SHP77 treated with DMSO at 0.1 percent for 48 hours (cell line): ENCODE results near the gene CSH1.
"Not testable (repeated sequence)": the region's sequence is repeated elsewhere in the genome, so short reads cannot be mapped to it uniquely, and the experiment has no call there.

Source experiments
- DNase-seq: peaks from one replicate; lab custom pipeline; 2025; lab: John Stamatoyannopoulos, UW

The CSH1 gene

DNA sequence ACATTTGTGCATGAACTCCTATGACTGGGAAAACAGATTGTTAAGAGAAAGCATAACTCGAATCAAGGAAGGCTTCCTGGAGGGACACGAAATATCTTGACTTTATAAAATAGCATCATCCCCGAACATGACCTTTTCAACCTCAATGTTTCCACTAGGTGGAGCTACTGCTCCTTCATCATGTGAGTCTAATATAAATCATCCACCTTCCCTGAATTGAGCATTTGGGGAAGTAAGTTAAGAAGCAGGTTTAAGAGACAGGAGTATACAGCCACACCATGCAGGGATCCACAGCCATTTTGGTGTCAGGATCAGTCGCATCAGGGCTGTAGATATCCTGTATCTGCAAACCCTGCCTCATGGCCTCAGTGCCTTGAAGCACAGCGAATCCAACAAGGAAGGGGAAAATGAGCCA is 7.4 kb upstream of the CSH1 start:
- not testable (repeated sequence) for DNase-seq

DNA sequence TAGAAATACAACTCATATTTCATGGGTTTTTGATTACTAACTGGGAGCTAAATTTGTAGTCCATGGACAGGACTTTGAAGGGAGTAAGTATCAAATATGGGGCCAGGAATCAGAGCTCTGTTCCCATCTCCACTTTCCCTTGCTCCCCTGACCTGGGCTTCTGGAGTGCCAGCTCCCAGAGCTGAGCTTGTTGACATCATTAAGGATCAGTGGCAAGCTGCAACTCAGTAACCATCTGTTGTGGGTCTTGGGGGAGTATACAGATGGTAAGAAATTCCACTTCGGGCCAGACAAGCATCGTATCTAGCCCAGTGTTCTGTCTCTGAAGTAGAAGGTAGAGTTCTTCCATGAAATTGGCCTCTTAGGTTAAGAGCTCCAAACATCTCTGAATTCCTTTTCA is 5.6 kb upstream of the CSH1 start:
- not testable (repeated sequence) for DNase-seq

DNA sequence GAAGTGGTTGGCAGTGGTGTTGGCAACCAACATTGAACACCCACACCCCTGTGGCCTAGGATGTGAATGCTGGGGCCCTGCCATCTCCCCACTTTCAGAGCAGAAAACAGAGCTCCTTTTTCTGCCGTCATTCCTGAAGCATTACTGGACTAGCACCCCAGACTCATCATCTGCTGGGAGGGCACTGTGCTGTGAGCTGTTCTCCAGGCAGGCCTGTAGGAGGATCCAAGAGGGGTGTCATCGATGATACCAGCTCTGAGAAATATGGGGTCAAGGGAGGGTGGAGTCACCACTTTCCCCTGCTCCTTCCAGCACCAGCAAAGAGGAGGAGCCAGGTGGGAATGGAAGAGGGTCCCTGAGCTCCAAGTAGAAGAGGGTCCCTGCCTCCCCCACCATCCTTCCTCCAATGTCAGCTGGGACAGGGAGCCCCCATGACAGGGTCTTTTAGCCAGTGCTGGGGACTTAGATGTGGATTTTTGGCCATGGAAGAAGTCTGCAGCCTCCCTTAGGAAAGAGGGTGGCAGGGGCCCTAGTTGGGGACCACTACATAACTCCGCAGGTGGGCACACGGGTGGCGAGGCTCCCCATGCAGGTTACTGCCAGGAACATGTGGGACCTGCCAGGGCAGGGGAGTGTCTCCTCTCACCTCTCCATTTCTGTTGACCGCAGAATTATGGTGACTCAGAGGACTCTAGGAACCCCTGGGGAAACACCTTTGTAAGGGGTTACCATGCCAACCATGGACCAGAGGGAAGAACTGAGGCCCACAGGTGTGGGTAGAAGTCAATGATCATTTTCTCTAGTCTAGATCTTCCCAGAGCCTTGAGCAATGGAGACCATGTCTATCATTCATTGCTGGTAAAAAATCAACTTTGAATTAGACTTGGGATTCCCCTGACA is 2.8 kb upstream of the CSH1 start:
- not testable (repeated sequence) for DNase-seq

DNA sequence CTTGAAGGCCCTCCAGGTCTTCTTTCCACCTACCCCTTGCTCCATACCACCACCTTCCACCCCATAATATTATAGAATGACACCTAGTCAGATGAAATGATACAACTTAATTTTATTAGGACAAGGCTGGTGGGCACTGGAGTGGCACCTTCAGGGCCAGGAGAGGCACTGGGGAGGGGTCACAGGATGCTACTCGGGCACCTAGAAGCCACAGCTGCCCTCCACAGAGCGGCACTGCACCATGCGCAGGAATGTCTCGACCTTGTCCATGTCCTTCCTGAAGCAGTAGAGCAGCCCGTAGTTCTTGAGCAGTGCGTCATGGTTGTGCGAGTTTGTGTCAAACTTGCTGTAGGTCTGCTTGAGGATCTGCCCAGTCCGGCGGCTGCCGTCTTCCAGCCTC is 1.6 kb downstream of the CSH1 start:
- DNase-seq, result not testable (repeated sequence)

DNA sequence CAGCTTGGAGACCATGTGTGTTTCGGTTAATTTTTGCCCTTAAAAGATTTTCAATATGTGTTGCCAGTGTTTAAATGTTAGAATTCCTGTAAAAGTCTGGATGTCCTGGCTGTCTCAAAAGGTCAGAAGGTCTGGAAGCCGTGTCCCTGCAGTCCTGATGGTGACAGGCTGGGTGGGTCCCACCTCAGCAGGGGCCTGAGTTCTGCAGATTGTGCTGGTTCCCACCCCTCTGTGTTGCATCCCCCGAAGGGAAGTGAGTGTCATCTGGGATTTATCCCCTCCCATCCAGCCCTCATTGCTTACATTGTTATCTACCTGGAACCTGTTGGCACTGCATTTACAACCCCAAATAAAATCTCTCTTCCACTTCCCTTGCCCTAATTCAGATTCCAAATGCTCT is 2.4 kb downstream of the CSH1 start:
- DNase-seq, result not testable (repeated sequence)

DNA sequence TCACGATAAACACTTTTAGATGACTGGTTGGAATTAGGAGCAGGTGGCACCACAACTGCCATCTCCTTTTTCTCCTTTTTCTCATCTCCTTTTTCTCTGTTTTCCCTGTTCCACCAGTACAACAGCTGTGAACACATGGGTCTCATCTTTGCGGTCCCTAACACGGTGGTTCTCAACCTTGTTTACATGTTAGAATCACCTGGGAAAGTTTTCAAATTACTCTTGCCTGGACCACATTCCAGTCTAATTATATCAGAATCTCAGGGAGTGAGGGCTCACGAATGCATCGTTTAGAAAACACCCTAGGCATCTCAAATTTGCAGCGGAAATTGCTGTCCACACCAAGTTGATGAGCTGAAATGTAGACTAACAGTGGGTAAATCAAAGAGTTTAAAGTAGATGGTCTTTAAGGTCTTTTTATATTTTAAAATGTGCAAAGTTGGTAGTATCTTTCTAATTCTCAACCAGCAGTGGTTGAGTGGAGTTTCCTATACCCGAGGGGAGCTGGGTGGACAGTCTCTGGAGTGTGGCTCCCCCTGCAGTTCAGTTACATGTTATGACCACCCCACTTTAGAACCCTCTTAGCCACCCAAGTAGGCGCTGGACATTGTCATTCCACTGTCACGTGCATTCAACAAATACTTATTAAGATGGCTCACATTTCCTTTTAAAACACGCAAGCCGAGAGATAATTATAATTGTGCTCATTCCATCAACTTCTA is 3.9 kb downstream of the CSH1 start:
- DNase-seq, result not testable (repeated sequence)

DNA sequence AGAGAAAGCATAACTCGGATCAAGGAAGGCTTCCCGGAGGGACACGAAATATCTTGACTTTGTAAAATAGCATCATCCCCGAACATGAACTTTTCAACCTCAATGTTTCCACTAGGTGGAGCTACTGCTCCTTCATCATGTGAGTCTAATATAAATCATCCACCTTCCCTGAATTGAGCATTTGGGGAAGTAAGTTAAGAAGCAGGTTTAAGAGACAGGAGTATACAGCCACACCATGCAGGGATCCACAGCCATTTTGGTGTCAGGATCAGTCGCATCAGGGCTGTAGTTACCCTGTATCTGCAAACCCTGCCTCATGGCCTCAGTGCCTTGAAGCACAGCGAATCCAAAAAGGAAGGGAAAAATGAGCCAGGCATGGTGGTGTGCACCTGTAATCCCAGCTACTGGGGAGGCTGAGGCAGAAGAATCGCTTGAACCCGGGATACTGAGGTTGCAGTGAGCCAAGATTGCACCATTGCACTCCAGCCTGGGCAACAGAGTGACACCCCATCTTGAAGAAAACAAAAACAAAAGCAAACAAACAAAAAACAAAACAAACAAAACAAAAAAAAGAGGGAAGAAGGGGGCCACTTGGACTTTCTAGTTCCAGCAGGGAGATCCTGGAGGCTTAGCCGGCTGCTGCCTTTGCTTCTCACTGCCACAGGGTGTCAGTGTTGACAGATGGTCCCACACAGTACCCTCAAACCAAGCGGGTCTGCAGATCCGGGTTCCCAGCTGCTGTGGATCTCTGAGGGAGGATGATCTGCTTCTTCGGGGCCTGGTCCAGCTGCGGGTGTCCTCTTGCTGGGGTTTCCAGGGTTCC is 7.1 kb downstream of the CSH1 start:
- not testable (repeated sequence) for DNase-seq

DNA sequence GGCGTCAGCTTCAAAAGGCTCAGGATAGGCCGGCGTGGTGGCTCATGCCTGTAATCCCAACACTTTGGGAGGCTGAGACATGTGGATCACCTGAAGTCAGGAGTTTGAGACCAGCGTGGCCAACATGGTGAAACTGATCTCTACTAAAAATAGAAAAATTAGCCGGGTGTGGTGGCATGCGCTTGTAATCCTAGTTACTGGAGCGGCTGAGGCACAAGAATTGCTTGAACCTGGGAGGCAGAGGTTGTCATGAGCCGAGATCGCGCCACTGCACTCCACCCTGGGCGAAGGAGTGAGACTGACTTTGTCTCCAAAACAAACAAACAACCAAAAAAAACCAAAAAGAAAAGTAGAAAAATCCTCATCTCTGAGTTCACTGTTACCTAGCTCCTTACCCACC is 11.3 kb downstream of the CSH1 start:
- not testable (repeated sequence) for DNase-seq

DNA sequence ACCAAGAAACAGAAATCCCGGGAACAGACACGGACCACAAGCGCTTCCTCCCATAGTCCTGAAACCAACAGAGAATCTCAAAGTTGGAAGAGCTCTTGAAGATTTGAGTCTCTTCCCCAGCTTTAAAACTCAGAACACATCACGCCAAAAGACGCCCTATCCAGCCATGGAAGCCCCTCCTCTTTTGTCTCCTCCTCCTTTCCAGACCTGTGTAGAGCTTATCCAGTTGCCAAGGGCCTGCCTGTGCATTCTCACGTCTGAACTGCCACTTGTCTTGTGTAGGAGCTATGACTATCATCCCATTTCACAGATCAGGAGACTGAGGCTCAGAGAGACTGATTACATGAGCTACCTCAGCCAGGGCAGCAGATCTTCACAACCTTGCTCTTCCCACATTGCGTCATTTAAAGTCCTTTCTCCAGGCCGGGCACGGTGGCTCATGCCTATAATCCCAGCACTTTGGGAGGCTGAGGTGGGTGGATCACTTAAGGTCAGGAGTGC is 13.7 kb downstream of the CSH1 start:
- DNase-seq, result not testable (repeated sequence)

DNA sequence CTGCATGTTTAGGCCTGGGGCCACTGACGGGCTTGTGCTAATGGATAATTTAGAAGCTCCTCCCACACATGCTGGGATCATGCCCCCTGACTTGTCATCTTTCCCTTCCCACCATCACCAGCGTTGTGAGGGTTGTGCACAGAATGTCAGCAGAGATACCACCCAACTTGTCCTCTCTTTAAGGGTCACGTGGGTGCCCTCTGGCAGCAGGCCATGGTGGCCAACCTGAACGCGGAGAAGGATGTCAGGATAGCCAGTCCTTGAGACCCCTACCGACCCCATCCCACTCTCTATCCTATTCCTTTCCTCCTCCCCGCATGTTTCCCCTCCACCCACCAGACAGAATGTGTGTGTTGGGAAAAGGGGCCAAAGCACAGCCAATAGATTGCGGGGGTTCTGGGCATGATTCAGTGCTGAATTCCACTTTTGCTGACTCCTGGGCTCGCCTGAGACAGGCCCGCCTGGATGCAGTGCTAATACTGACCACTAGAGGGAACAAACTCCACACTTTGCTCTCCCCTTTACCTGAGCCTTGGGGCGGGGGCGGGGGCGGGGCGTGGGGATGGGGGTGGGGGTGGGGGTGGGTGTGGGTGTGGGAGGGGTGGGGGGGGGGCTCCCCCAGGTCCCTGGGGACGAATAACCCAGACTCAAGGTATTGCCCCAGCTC is 14.3 kb downstream of the CSH1 start, which contains the start of gene GH2:
TSS of gene GH2 (minus strand) at position 10 of the 667 bp plus-strand sequence. CDS start 143 bp downstream, outside the sequence.
- DNase-seq, result peak; percentile 15

DNA sequence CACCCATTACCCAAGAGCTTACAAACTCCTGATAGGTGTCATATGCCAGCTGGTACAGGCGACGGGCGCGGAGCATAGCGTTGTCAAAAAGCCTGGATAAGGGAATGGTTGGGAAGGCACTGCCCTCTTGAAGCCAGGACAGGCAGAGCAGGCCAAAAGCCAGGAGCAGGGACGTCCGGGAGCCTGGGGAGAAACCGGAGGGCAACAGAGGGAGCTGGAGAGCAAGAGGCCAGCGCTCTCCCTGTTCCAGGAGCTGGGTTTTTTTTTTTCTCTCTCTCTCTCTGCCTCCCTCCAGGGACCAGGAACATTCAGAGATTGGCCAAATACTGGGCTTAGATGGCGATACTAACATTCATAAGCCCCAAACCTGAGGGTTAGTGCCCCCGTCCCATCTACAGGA is 15.0 kb downstream of the CSH1 start:
- not testable (repeated sequence) for DNase-seq

DNA sequence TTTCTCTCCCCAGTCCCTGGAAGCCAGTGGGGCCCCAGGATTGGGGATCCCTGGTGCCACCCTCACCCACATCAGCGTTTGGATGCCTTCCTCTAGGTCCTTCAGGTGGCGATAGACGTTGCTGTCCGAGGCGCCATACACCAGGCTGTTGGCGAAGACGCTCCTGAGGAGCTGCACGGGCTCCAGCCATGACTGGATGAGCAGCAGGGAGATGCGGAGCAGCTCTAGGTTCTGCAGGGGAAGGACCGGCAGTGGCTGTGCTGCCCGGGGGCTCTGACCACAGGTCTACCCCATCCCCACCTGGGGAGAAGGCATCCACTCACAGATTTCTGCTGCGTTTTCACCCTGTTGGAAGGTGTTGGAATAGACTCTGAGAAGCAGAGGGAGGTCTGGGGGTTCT is 15.7 kb downstream of the CSH1 start:
- no peak for DNase-seq

DNA sequence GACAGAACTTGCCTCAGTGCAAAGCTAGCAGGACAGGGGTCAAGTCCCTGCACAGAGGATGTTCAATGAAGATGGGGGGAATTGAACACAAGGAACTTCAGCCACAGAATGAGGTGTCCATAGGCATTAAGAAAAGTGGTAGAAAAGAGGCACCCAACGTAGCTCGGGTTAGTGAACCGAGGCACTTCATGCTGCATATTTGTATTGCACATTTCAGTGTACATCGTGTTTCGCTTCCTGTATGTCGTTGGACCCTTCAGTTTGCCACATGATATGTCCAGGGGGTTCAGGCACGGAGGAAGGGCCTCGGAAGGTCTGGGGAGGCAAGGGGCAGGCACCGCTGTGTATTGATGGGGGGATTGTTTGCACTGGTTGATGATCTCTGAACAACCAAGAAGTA is 18.0 kb downstream of the CSH1 start:
- DNase-seq, result not testable (repeated sequence)

DNA sequence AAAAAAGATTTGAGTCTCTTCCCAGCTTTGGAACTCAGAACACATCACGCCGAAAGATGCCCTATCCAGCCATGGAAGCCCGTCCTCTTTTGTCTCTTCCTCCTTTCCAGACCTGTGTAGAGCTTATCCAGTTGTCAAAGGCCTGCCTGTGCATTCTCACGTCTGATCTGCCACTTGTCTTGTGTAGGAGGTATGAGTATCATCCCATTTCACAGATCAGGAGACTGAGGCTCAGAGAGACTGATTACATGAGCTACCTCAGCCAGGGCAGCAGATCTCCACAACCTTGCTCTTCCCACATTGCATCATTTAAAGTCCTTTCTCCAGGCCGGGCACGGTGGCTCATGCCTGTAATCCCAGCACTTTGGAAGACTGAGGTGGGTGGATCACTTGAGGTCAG is 21.7 kb downstream of the CSH1 start:
- not testable (repeated sequence) for DNase-seq

DNA sequence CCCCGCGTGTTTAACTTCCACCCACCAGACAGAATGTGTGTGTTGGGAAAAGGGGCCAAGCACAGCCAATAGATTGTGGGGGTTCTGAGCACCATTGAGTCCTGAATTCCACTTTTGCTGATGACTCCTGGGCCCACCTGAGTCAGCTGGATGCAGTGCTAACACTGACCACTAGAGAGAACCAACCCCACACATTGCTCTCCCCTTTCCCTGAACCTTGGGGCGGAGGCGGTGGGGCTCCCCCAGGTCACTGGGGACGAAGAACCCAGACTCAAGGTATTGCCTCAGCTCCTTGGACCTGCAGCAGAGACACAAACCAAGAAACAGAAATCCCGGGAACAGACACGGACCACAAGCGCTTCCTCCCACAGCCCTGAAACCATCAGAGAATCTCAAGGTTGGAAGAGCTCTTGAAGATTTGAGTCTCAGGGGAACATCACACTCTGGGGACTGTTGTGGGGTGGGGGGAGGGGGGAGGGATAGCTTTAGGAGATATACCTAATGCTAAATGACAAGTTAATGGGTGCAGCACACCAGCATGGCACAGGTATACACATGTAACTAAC is 22.2 kb downstream of the CSH1 start:
- not testable (repeated sequence) for DNase-seq

DNA sequence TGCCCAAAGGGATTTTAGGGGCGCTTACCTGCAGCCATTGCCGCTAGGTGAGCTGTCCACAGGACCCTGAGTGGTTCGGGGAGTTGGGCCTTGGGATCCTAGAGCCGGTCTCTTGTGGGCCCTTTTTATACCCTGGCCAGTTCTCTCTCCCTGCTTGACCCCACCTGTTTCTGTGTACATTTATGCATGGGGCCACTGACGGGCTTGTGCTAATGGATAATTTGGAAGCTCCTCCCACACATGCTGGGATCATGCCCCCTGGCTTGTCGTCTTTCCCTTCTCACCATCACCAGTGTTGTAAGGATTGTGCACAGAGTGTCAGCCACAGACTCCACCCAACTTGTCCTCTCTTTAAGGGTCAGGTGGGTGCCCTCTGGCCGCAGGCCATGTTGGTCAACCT is 22.8 kb downstream of the CSH1 start, which contains the start of gene CSH2:
TSS of gene CSH2 (minus strand) at position 101 of the 400 bp plus-strand sequence. CDS start at position 38, 63 bp downstream.
- DNase-seq, result not testable (repeated sequence)

DNA sequence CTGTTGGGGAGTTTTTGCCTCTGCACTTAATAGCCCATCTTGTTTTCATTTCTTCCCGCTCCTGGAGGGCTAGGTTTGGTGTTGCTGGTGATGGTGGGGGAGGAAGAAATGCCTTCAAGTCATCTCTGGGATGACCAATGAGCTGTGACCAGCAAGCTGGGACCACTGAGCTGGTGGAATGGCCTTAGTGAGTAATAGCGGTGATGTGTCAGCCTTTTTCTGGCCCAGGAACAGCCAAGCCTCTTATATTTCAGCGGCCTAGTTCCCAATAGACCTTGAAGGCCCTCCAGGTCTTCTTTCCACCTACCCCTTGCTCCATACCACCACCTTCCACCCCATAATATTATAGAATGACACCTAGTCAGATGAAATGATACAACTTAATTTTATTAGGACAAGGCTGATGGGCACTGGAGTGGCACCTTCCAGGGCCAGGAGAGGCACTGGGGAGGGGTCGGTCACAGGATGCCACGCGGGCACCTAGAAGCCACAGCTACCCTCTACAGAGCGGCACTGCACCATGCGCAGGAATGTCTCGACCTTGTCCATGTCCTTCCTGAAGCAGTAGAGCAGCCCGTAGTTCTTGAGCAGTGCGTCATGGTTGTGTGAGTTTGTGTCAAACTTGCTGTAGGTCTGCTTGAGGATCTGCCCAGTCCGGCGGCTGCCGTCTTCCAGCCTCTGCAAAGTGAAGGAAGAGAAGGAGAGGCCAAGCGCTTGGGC is 24.6 kb downstream of the CSH1 start:
- DNase-seq, result not testable (repeated sequence)

DNA sequence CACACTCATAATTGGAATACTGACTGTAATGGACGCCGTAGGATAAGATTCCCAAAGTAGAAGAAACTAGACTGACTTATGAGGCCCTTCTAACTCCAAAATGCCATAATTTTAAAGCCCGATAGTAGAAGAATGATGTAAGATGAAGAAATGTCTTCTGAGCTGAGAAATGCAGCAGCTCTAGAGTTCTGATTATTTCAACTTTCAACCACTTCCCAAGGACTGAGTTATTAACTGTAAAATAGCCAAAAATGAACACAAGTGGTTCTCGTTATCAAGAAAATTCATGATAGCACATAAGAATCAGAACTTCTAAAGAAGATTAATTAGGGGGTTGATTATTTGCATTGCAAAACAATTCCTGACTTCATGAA is 26.1 kb downstream of the CSH1 start:
- not testable (repeated sequence) for DNase-seq

DNA sequence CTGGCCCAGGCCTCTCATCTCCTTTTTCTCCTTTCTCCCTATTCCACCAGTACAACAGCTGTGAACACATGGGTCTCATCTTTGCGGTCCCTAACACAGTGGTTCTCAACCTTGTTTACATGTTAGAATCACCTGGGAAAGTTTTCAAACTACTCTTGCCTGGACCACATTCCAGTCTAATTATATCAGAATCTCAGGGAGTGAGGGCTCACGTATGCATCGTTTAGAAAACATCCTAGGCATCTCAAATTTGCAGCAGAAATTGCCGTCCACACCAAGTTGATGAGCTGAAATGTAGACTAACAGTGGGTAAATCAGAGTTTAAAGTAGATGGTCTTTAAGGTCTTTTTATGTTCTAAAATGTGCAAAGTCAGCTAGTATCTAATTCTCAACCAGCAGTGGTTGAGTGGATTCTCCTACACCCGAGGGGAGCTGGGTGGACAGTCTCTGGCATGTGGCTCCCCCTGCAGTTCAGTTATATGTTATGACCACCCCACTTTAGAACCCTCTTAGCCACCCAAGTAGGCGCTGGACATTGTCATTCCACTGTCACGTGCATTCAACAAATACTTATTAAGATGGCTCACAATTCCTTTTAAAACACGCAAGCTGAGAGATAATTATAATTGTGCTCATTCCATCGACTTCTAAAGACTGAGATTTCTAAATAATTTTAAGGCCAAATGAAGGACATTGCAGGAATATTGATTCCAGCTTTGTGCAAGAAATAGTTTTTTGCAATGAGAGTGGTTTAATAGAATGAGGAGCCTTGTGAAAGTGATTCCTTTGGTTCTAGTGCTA is 26.7 kb downstream of the CSH1 start:
- DNase-seq, result not testable (repeated sequence)
